HepG2 (cell line): Measurements from ENCODE around the gene TRAPPC3. TPM values are rescaled to one million over a fixed set of nuclear protein-coding genes. Genes with fewer than 3 reads are reported as not detected.

Experiments
- GPBP1L1 ChIP-seq: sonication (generic); formaldehyde crosslinking; IDR thresholded peaks from 2 replicates; pipeline ENCODE4 v1.5.0; 2020; ENCODE audit warnings: mild to moderate bottlenecking, missing genetic modification reagents
- HNF4G ChIP-seq, 2 experiments: sonication (generic) in 1 of 2; formaldehyde crosslinking in 1 of 2; IDR thresholded peaks; 2 replicates each; pipeline versions ENCODE4 v1.4.0 to v1.6.1; 2011 to 2020; ENCODE audit warnings: borderline replicate concordance in 2 of 2, low read depth in 2 of 2, mild to moderate bottlenecking in 2 of 2, low read length in 1 of 2, missing genetic modification reagents in 1 of 2, moderate library complexity in 1 of 2
- HOXA3 ChIP-seq: sonication (generic); formaldehyde crosslinking; IDR thresholded peaks from 2 replicates; pipeline ENCODE4 v1.5.0; 2020; ENCODE audit warnings: missing genetic modification reagents
- IRX3 ChIP-seq: sonication (generic); formaldehyde crosslinking; IDR thresholded peaks from 2 replicates; pipeline ENCODE4 v1.8.1; 2023; ENCODE audit warnings: mild to moderate bottlenecking, low read depth, missing genetic modification reagents, borderline replicate concordance
- KAT2B ChIP-seq: fragments of 150-350 bp; IDR thresholded peaks from 2 replicates; pipeline ENCODE4 v1.6.1; 2014; ENCODE audit warnings: low read depth, low read length, borderline replicate concordance
- KMT2B ChIP-seq: IDR thresholded peaks from 2 replicates; pipeline ENCODE4 v1.6.1; 2016; ENCODE audit warnings: missing genetic modification reagents, missing compliant biosample characterization
- NR3C1 ChIP-seq: sonication (generic); formaldehyde crosslinking; IDR thresholded peaks from 2 replicates; pipeline ENCODE4 v1.4.0; 2020; ENCODE audit warnings: missing genetic modification reagents
- PHF20 ChIP-seq: sonication (generic); formaldehyde crosslinking; IDR thresholded peaks from 2 replicates; pipeline ENCODE4 v1.5.0; 2020; ENCODE audit warnings: mild to moderate bottlenecking, missing genetic modification reagents
- PTBP1 ChIP-seq: fragments of 200-400 bp; formaldehyde crosslinking; IDR thresholded peaks from 2 replicates; pipeline ENCODE4 v1.6.1; 2018; ENCODE audit warnings: low read length, low read depth; ENCODE audit not compliant: poor library complexity, severe bottlenecking
- SALL1 ChIP-seq: sonication (generic); formaldehyde crosslinking; IDR thresholded peaks from 2 replicates; pipeline ENCODE4 v1.8.0; 2022; ENCODE audit warnings: mild to moderate bottlenecking, missing genetic modification reagents
- THYN1 ChIP-seq: sonication (generic); formaldehyde crosslinking; IDR thresholded peaks from 2 replicates; pipeline ENCODE4 v1.8.1; 2023; ENCODE audit warnings: low read depth, mild to moderate bottlenecking, moderate library complexity, missing genetic modification reagents, borderline replicate concordance
- ZMYM4 ChIP-seq: sonication (generic); formaldehyde crosslinking; IDR thresholded peaks from 2 replicates; pipeline ENCODE4 v1.8.1; 2023; ENCODE audit warnings: mild to moderate bottlenecking, missing genetic modification reagents
- ZNF263 ChIP-seq: sonication (generic); formaldehyde crosslinking; IDR thresholded peaks from 2 replicates; pipeline ENCODE4 v1.4.0; 2020; ENCODE audit warnings: missing genetic modification reagents
- ZNF317 ChIP-seq: sonication (generic); formaldehyde crosslinking; IDR thresholded peaks from 2 replicates; pipeline ENCODE4 v1.5.0; 2020; ENCODE audit warnings: mild to moderate bottlenecking, missing genetic modification reagents
- ZNF407 ChIP-seq: sonication (generic); formaldehyde crosslinking; IDR thresholded peaks from one replicate; pipeline ENCODE4 v1.5.1; 2020; ENCODE audit warnings: mild to moderate bottlenecking, missing genetic modification reagents; ENCODE audit errors: not compliant biosample characterization
- ZNF674 ChIP-seq: sonication (generic); formaldehyde crosslinking; IDR thresholded peaks from 2 replicates; pipeline ENCODE4 v1.5.0; 2020; ENCODE audit warnings: low read depth, mild to moderate bottlenecking, missing genetic modification reagents
- ZNF782 ChIP-seq: sonication (generic); formaldehyde crosslinking; IDR thresholded peaks from 2 replicates; pipeline ENCODE4 v1.4.0; 2020; ENCODE audit warnings: missing genetic modification reagents, mild to moderate bottlenecking, borderline replicate concordance
- ZNF790 ChIP-seq: sonication (generic); formaldehyde crosslinking; IDR thresholded peaks from 2 replicates; pipeline ENCODE4 v1.8.0; 2022; ENCODE audit warnings: missing genetic modification reagents, mild to moderate bottlenecking, borderline replicate concordance
- polyA plus RNA-seq, 8 experiments: library from polyadenylated mRNA; depleted of rRNA in 3 of 8; stranded (reverse) in 7 of 8; unstranded in 1 of 8; fragments of >200 nt; fragmentation: Illumina TruSeq in 4 of 8; extraction: Trizol in 4 of 8; gene quantifications; 2 replicates each; pipeline versions ENCODE4 v1.2.1 to v1.2.3, GENCODE V29; 2011 to 2016; ENCODE audit warnings: low read depth in 4 of 8, missing spikeins in 1 of 8, mixed read lengths in 1 of 8; ENCODE audit not compliant: insufficient read depth in 1 of 8
- total RNA-seq, 5 experiments: library from RNA; depleted of rRNA; stranded (reverse); fragments of >200 nt; fragmentation: Illumina TruSeq; extraction: Trizol; gene quantifications; 2 replicates each; pipeline ENCODE4 v1.2.3, GENCODE V29; 2016; ENCODE audit warnings: low read depth in 1 of 5
- TF ChIP-seq, protein P1 (sequence below): sonication (generic); formaldehyde crosslinking; IDR thresholded peaks from 2 replicates; pipeline ENCODE4 v1.8.0; 2023; ENCODE audit warnings: mild to moderate bottlenecking, missing genetic modification reagents

Gene TRAPPC3
- total and polyA plus RNA-seq, 2 of the 13 experiments (the other 11 are each of a cell fraction or from before 2014, with no cell fraction given): 53.7 to 62.4 TPM

GRCh38 chr1:36156329-36157114 is 7.2 kb upstream of the TRAPPC3 start (continued):
- no peak for TF ChIP-seq KMT2B (CRISPR knock-in tag)
- TF ChIP-seq ZNF407 (CRISPR knock-in tag): peak; percentile 6
- 0 out of 2 replicates have a peak, but pooled peaks have one; percentile 8 for TF ChIP-seq PHF20 (CRISPR knock-in tag)
- no peak for TF ChIP-seq ZNF263 (CRISPR knock-in tag)
- no peak for TF ChIP-seq ZNF317 (CRISPR knock-in tag)
- TF ChIP-seq HOXA3 (CRISPR knock-in tag): peak; percentile 1; the same call in 1 of the 2 replicates
- TF ChIP-seq GPBP1L1 (CRISPR knock-in tag): no peak
- no peak for TF ChIP-seq ZNF674 (CRISPR knock-in tag)
- TF ChIP-seq KAT2B: no peak
- no peak for TF ChIP-seq ZNF782 (CRISPR knock-in tag)
- no peak for TF ChIP-seq HNF4G (IDR thresholded peaks at IDR 0.05; ENCODE audit: borderline replicate concordance, low read depth, low read length)
- no peak for TF ChIP-seq HNF4G (CRISPR knock-in tag; IDR thresholded peaks at IDR 0.05; ENCODE audit: borderline replicate concordance, low read depth)
- TF ChIP-seq SALL1 (CRISPR knock-in tag): peak; percentile 31; the same call in 1 of the 2 replicates
- TF ChIP-seq ZNF790 (CRISPR knock-in tag): no peak
- no peak for TF ChIP-seq NR3C1 (CRISPR knock-in tag)
- TF ChIP-seq PTBP1: no peak
- TF ChIP-seq, protein P1, sequence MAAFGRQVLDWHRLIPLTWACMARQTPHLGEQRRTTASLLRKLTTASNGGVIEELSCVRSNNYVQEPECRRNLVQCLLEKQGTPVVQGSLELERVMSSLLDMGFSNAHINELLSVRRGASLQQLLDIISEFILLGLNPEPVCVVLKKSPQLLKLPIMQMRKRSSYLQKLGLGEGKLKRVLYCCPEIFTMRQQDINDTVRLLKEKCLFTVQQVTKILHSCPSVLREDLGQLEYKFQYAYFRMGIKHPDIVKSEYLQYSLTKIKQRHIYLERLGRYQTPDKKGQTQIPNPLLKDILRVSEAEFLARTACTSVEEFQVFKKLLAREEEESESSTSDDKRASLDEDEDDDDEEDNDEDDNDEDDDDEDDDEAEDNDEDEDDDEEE: no peak
- no peak for TF ChIP-seq ZMYM4 (CRISPR knock-in tag)
- TF ChIP-seq IRX3 (CRISPR knock-in tag): no peak
- TF ChIP-seq THYN1: no peak
